ENCODE data around the gene KIAA1614. TPM values are rescaled to one million over a fixed set of nuclear protein-coding genes. Genes with fewer than 3 reads are reported as not detected.

Gene KIAA1614
- total RNA-seq, 8 experiments from 2014 or later, result 0.36 to 2.6 (median 1.2) TPM

- no peak for ATAC-seq (replicated peaks in 6 of 8)
- Histone ChIP-seq H3K4me3 (no peak overlapping the region), H3K27ac (no peak overlapping the region), H3K4me1 (replicated peaks in 1 of 2) (peaks cover 5 to 7% of the 10 kb centered on the region in 2 donors)
- WGBS, 10 experiments, result 67 to 100% (median 100%) methylated on average over 1 to 2 of the region's 3 CpGs; no CpG with 5 or more reads in 3 of the 10 experiments
- in situ Hi-C loops (cut with MboI; ENCODE audit: low pct_unique_long_range_greater_than_20kb in 2 of 9, low sequenced_read_pairs in 9 of 9, unreplicated experiment in 9 of 9), result loop anchor here in 3 of 9 experiments (25.0 kb wide), 4 partner anchors 241 to 516 kb away; partner anchors contain the start of gene ACBD6 (in 1 of the 3)
Measured at GRCh38 chr1:180896161-180896560, 16.5 kb upstream of the KIAA1614 start.

GRCh38 chr1:180898441-180899219 lies 14.1 kb upstream of the KIAA1614 start:
- ATAC-seq (replicated peaks in 6 of 8), result peak; percentile 41 to 87 (median 65)
- Histone ChIP-seq H3K4me1 (replicated peaks in 1 of 2) (peaks cover 5 to 7% of the 10 kb centered on the region in 2 donors), H3K4me3 (no peak overlapping the region), H3K27ac (no peak overlapping the region)
- 20 to 100% (median 54%) methylated on average over 1 to 4 of the region's 5 CpGs; no CpG with 5 or more reads in 1 of the 10 experiments for WGBS, 10 experiments
- in situ Hi-C loops (cut with MboI; ENCODE audit: low pct_unique_long_range_greater_than_20kb in 2 of 9, low sequenced_read_pairs in 9 of 9, unreplicated experiment in 9 of 9), result loop anchor here in 3 of 9 experiments (25.0 kb wide), 4 partner anchors 239 to 514 kb away; partner anchors contain the start of gene ACBD6 (in 1 of the 3)

- 77 to 100% (median 90%) methylated on average over 1 to 6 of the region's 7 CpGs; no CpG with 5 or more reads in 6 of the 10 experiments for WGBS, 10 experiments
- ATAC-seq (replicated peaks in 6 of 8), result peak in 2 of 8 experiments; percentile 32 to 57
- no peak overlapping the region for H3K27ac ChIP-seq
- no peak overlapping the region for H3K4me3 ChIP-seq
- in situ Hi-C loops (cut with MboI; ENCODE audit: low pct_unique_long_range_greater_than_20kb in 2 of 9, low sequenced_read_pairs in 9 of 9, unreplicated experiment in 9 of 9), result loop anchor here in 3 of 9 experiments (25.0 kb wide), 4 partner anchors 238 to 513 kb away; partner anchors contain the start of gene ACBD6 (in 1 of the 3)
- H3K4me1 ChIP-seq (replicated peaks in 1 of 2), result peaks cover 5 to 7% of the 10 kb centered on the region in 2 donors
Measured at GRCh38 chr1:180899262-180899661, 13.4 kb upstream of the KIAA1614 start.

- in situ Hi-C loops (cut with MboI; ENCODE audit: low pct_unique_long_range_greater_than_20kb in 2 of 9, low sequenced_read_pairs in 9 of 9, unreplicated experiment in 9 of 9), result loop anchor here in 2 of 9 experiments (25.0 kb wide), 2 partner anchors 111 to 236 kb away; partner anchors contain the start of gene STX6 (in 1 of the 2)
- 53 to 94% (median 82%) methylated on average over 2 to 13 of the region's 13 CpGs for WGBS, 10 experiments
- no peak overlapping the region for H3K4me3 ChIP-seq
- no peak overlapping the region for H3K27ac ChIP-seq
- H3K4me1 ChIP-seq (replicated peaks in 1 of 2), result peaks cover 5 to 7% of the 10 kb centered on the region in 2 donors
- ATAC-seq (replicated peaks in 6 of 8), result no peak
Measured at GRCh38 chr1:180901076-180901990, 11.4 kb upstream of the KIAA1614 start.

GRCh38 chr1:180902541-180902940 lies 10.2 kb upstream of the KIAA1614 start:
- WGBS, 10 experiments, result 0 to 92% (median 70%) methylated on average over 1 to 3 of the region's 3 CpGs; no CpG with 5 or more reads in 1 of the 10 experiments
- Histone ChIP-seq H3K27ac (no peak overlapping the region), H3K4me3 (no peak overlapping the region), H3K4me1 (replicated peaks in 1 of 2) (peaks cover 5 to 7% of the 10 kb centered on the region in 2 donors)
- no peak for ATAC-seq (replicated peaks in 6 of 8)
- in situ Hi-C loops (cut with MboI; ENCODE audit: low pct_unique_long_range_greater_than_20kb in 2 of 9, low sequenced_read_pairs in 9 of 9, unreplicated experiment in 9 of 9), result loop anchor here in 2 of 9 experiments (25.0 kb wide), 2 partner anchors 110 to 235 kb away; partner anchors contain the start of gene STX6 (in 1 of the 2)

- 14 to 100% (median 86%) methylated on average over 1 to 8 of the region's 8 CpGs; no CpG with 5 or more reads in 2 of the 10 experiments for WGBS, 10 experiments
Measured at GRCh38 chr1:180905927-180906326, 6.8 kb upstream of the KIAA1614 start.

GRCh38 chr1:180906511-180906910 lies 6.2 kb upstream of the KIAA1614 start:
- in situ Hi-C loops (cut with MboI; ENCODE audit: low pct_unique_long_range_greater_than_20kb in 2 of 9, low sequenced_read_pairs in 9 of 9, unreplicated experiment in 9 of 9), result loop anchor here in 2 of 9 experiments (25.0 kb wide), 2 partner anchors 106 to 231 kb away; partner anchors contain the start of gene STX6 (in 1 of the 2)
- no peak overlapping the region for H3K4me3 ChIP-seq
- no peaks in the 10 kb centered on the region for H3K4me1 ChIP-seq (replicated peaks in 1 of 2)
- ATAC-seq (replicated peaks in 6 of 8), result no peak
- WGBS, 10 experiments, result 70 to 100% (median 84%) methylated on average over 1 to 5 of the region's 9 CpGs; no CpG with 5 or more reads in 5 of the 10 experiments
- no peak overlapping the region for H3K27ac ChIP-seq

More at GRCh38 chr1:180905927-180906326, 6.8 kb upstream of the KIAA1614 start:
- Histone ChIP-seq H3K4me3 (no peak overlapping the region), H3K27ac (no peak overlapping the region), H3K4me1 (replicated peaks in 1 of 2) (no peaks in the 10 kb centered on the region)
- in situ Hi-C loops (cut with MboI; ENCODE audit: low pct_unique_long_range_greater_than_20kb in 2 of 9, low sequenced_read_pairs in 9 of 9, unreplicated experiment in 9 of 9), result loop anchor here in 2 of 9 experiments (25.0 kb wide), 2 partner anchors 106 to 231 kb away; partner anchors contain the start of gene STX6 (in 1 of the 2)
- no peak for ATAC-seq (replicated peaks in 6 of 8)

- Histone ChIP-seq H3K4me1 (replicated peaks in 1 of 2) (peaks cover 6 to 7% of the 10 kb centered on the region in 2 donors), H3K27ac (no peak overlapping the region), H3K4me3 (no peak overlapping the region)
- 17 to 85% (median 80%) methylated on average over 1 to 8 of the region's 10 CpGs; no CpG with 5 or more reads in 4 of the 10 experiments for WGBS, 10 experiments
- in situ Hi-C loops (cut with MboI; ENCODE audit: low pct_unique_long_range_greater_than_20kb in 2 of 9, low sequenced_read_pairs in 9 of 9, unreplicated experiment in 9 of 9), result loop anchor here in 2 of 9 experiments (25.0 kb wide), 2 partner anchors 105 to 230 kb away; partner anchors contain the start of gene STX6 (in 1 of the 2)
- no peak for ATAC-seq (replicated peaks in 6 of 8)
Measured at GRCh38 chr1:180907313-180908055, 5.2 kb upstream of the KIAA1614 start.

- in situ Hi-C loops (cut with MboI; ENCODE audit: low pct_unique_long_range_greater_than_20kb in 2 of 9, low sequenced_read_pairs in 9 of 9, unreplicated experiment in 9 of 9), result loop anchor here in 2 of 9 experiments (25.0 kb wide), 2 partner anchors 104 to 229 kb away; partner anchors contain the start of gene STX6 (in 1 of the 2)
Measured at GRCh38 chr1:180908074-180908765, 4.5 kb upstream of the KIAA1614 start.

GRCh38 chr1:180909005-180909414 lies 3.7 kb upstream of the KIAA1614 start:
- Histone ChIP-seq H3K4me3 (no peak overlapping the region), H3K4me1 (replicated peaks in 1 of 2) (peaks cover 7 to 8% of the 10 kb centered on the region in 2 donors), H3K27ac (no peak overlapping the region)
- no peak for ATAC-seq (replicated peaks in 6 of 8)
- in situ Hi-C loops (cut with MboI; ENCODE audit: low pct_unique_long_range_greater_than_20kb in 2 of 9, low sequenced_read_pairs in 9 of 9, unreplicated experiment in 9 of 9), result loop anchor here in 2 of 9 experiments (25.0 kb wide), 2 partner anchors 103 to 228 kb away; partner anchors contain the start of gene STX6 (in 1 of the 2)
- 29 to 77% (median 67%) methylated on average over 1 to 3 of the region's 3 CpGs; no CpG with 5 or more reads in 5 of the 10 experiments for WGBS, 10 experiments

More at GRCh38 chr1:180908074-180908765, 4.5 kb upstream of the KIAA1614 start:
- H3K27ac ChIP-seq, result no peak overlapping the region
- 73 to 96% (median 82%) methylated on average over 3 to 9 of the region's 15 CpGs; no CpG with 5 or more reads in 3 of the 10 experiments for WGBS, 10 experiments
- peaks cover 7 to 8% of the 10 kb centered on the region in 2 donors for H3K4me1 ChIP-seq (replicated peaks in 1 of 2)
- ATAC-seq (replicated peaks in 6 of 8), result no peak
- no peak overlapping the region for H3K4me3 ChIP-seq

- 38 to 100% (median 59%) methylated on average over 1 to 5 of the region's 5 CpGs for WGBS, 10 experiments
- Histone ChIP-seq H3K4me1 (replicated peaks in 1 of 2) (peaks cover 7 to 8% of the 10 kb centered on the region in 2 donors), H3K27ac (no peak overlapping the region), H3K4me3 (no peak overlapping the region)
- in situ Hi-C loops (cut with MboI; ENCODE audit: low pct_unique_long_range_greater_than_20kb in 2 of 9, low sequenced_read_pairs in 9 of 9, unreplicated experiment in 9 of 9), result loop anchor here in 2 of 9 experiments (25.0 kb wide), 2 partner anchors 103 to 228 kb away; partner anchors contain the start of gene STX6 (in 1 of the 2)
- no peak for ATAC-seq (replicated peaks in 6 of 8)
Measured at GRCh38 chr1:180909462-180909976, 3.2 kb upstream of the KIAA1614 start.

Data from motor neuron (in vitro differentiated cells).